Caco-2 (cell line): ENCODE measurements around the gene AOPEP. TPM values are rescaled to one million over a fixed set of nuclear protein-coding genes. Genes with fewer than 3 reads are reported as not detected.
A peak's percentile ranks its signal among the peaks of the same experiment; 100 is the strongest.

Experiments used
- BruUV-seq: library from RNA; stranded (reverse); fragments of 400-500 nt; replicated peaks from 2 replicates; lab custom pipeline; 2021; lab: Mats Ljungman, UMichigan
- CTCF ChIA-PET: fragments of 300-600 bp; sonication (Branson Sonifier 250); formaldehyde crosslinking; loops from one replicate; lab custom pipeline; 2022; ENCODE audit warnings: antibody characterized with exemption; lab: Charles Lee
- POLR2A ChIA-PET: fragments of 300-600 bp; sonication (Branson Sonifier 250); formaldehyde crosslinking; loops from one replicate; lab custom pipeline; 2022; ENCODE audit warnings: antibody characterized with exemption; lab: Charles Lee
- DNase-seq, 2 experiments: peaks; one replicate each; pipeline versions ENCODE4 v3.0.0 to v3.0.0-alpha.2; 2020 to 2022
- H3K27me3 ChIP-seq: replicated peaks from 2 replicates; pipeline ENCODE4 v1.6.0; 2011; ENCODE audit warnings: low read length; ENCODE audit not compliant: control insufficient read depth, insufficient read depth
- H3K36me3 ChIP-seq: 2 replicates; pipeline ENCODE4 v1.5.1; 2011; ENCODE audit warnings: low read length; ENCODE audit not compliant: control insufficient read depth, insufficient read depth
- H3K4me1 ChIP-seq: fragments of 250-450 bp; sonication (Bioruptor Pico); 2 replicates; pipeline ENCODE4 v1.5.1; 2020; ENCODE audit warnings: mild to moderate bottlenecking
- H3K4me3 ChIP-seq: 2 replicates; pipeline ENCODE4 v1.5.1; 2011; ENCODE audit warnings: low read depth, mild to moderate bottlenecking, control low read depth, low read length
- H3K9me3 ChIP-seq: fragments of 250-450 bp; sonication (Bioruptor Pico); 2 replicates; pipeline ENCODE4 v1.5.1; 2020; ENCODE audit warnings: mild to moderate bottlenecking, moderate library complexity
- H3K27ac Mint-ChIP-seq: one replicate; pipeline ENCODE4 v1.8.0; 2022; ENCODE audit warnings: mixed read lengths; ENCODE audit not compliant: unreplicated experiment
- H3K27me3 Mint-ChIP-seq: one replicate; pipeline ENCODE4 v1.8.0; 2022; ENCODE audit warnings: mixed read lengths; ENCODE audit not compliant: insufficient read depth, unreplicated experiment
- H3K36me3 Mint-ChIP-seq: one replicate; pipeline ENCODE4 v1.8.0; 2022; ENCODE audit warnings: mild to moderate bottlenecking, mixed read lengths; ENCODE audit not compliant: insufficient read depth, unreplicated experiment
- H3K4me1 Mint-ChIP-seq: one replicate; pipeline ENCODE4 v1.8.0; 2022; ENCODE audit warnings: low read depth, mixed read lengths; ENCODE audit not compliant: unreplicated experiment
- H3K4me3 Mint-ChIP-seq: one replicate; pipeline ENCODE4 v1.8.0; 2022; ENCODE audit warnings: mild to moderate bottlenecking, moderate library complexity, mixed read lengths; ENCODE audit not compliant: unreplicated experiment
- H3K9me3 Mint-ChIP-seq: one replicate; pipeline ENCODE4 v1.8.0; 2022; ENCODE audit warnings: mixed read lengths; ENCODE audit not compliant: unreplicated experiment
- CTCF ChIP-seq, 2 experiments: fragments of 200-600 bp in 1 of 2; IDR thresholded peaks; 1 replicate in 1 of 2; 2 replicates in 1 of 2; pipeline versions ENCODE4 v1.5.1 to v1.8.0; 2011 to 2022; ENCODE audit warnings: antibody characterized with exemption in 1 of 2, control low read depth in 1 of 2, inconsistent platforms in 1 of 2, low read depth in 1 of 2, low read length in 1 of 2, mild to moderate bottlenecking in 1 of 2, moderate library complexity in 1 of 2; ENCODE audit not compliant: insufficient read depth in 1 of 2, severe bottlenecking in 1 of 2, unreplicated experiment in 1 of 2
- intact Hi-C: fragments of 100-400 bp; cut with micrococcal nuclease; formaldehyde crosslinking; loops from one replicate; pipeline ENCODE4 v1.10.0; 2022; ENCODE audit not compliant: unreplicated experiment
- total RNA-seq: library from RNA; stranded (reverse); gene quantifications from 2 replicates; pipeline ENCODE4 v1.2.3, GENCODE V29; 2022

AOPEP gene
- total RNA-seq, 1 experiment from 2014 or later, result 63.3 TPM

GRCh38 chr9:94798201-94798600, 71.7 kb downstream of the AOPEP start:
- H3K9me3 ChIP-seq, result no peaks in the 10 kb centered on the region
- H3K27me3 Mint-ChIP-seq, result no peaks in the 10 kb centered on the region
- peaks cover 4% of the 10 kb centered on the region for H3K36me3 ChIP-seq
- no peak overlapping the region for H3K4me3 ChIP-seq
- intact Hi-C loops, result no loop called here
- H3K9me3 Mint-ChIP-seq, result no peaks in the 10 kb centered on the region
- peaks cover 15% of the 10 kb centered on the region; the same call in 1 of the 2 replicates for H3K4me1 ChIP-seq
- H3K27me3 ChIP-seq, result no peaks in the 10 kb centered on the region
- peaks cover 8% of the 10 kb centered on the region for H3K36me3 Mint-ChIP-seq
- no TSS peak for BruUV-seq
- DNase-seq, result no peak
- CTCF ChIA-PET, result interaction anchor here (0.6 kb wide), 1 partner anchor 10 kb away, joined by 3 read pairs; no protein-coding TSS in a partner anchor
- POLR2A ChIA-PET, result no interaction called here
- no peak for TF ChIP-seq CTCF (IDR thresholded peaks at IDR 0.05; ENCODE audit: insufficient read depth in 1 of 2, low read depth in 1 of 2, low read length in 1 of 2, severe bottlenecking in 1 of 2, unreplicated experiment in 1 of 2)
- no peak overlapping the region for H3K4me3 Mint-ChIP-seq
- H3K4me1 Mint-ChIP-seq, result peaks cover 10% of the 10 kb centered on the region
- no peak overlapping the region for H3K27ac Mint-ChIP-seq

- H3K27me3 ChIP-seq, result no peaks in the 10 kb centered on the region
- H3K9me3 ChIP-seq, result no peaks in the 10 kb centered on the region
- ChIA-PET CTCF (no interaction called here), POLR2A (no interaction called here)
- H3K4me1 ChIP-seq, result peaks cover 15% of the 10 kb centered on the region; the same call in 1 of the 2 replicates
- Mint-ChIP-seq H3K9me3 (no peaks in the 10 kb centered on the region), H3K4me3 (no peak overlapping the region), H3K4me1 (peaks cover 12% of the 10 kb centered on the region), H3K36me3 (peaks cover 3% of the 10 kb centered on the region), H3K27me3 (no peaks in the 10 kb centered on the region), H3K27ac (no peak overlapping the region)
- H3K36me3 ChIP-seq, result peaks cover 4% of the 10 kb centered on the region
- no peak for DNase-seq
- no peak for TF ChIP-seq CTCF (IDR thresholded peaks at IDR 0.05; ENCODE audit: insufficient read depth in 1 of 2, low read depth in 1 of 2, low read length in 1 of 2, severe bottlenecking in 1 of 2, unreplicated experiment in 1 of 2)
- no TSS peak for BruUV-seq
- no peak overlapping the region for H3K4me3 ChIP-seq
- intact Hi-C loops, result no loop called here
Measured at GRCh38 chr9:94798708-94799107, 72.2 kb downstream of the AOPEP start.

- H3K36me3 Mint-ChIP-seq, result no peaks in the 10 kb centered on the region
- POLR2A ChIA-PET, result no interaction called here
- no peaks in the 10 kb centered on the region for H3K27me3 Mint-ChIP-seq
- H3K4me3 Mint-ChIP-seq, result no peak overlapping the region
- intact Hi-C loops, result no loop called here
- no TSS peak for BruUV-seq
- no peak for DNase-seq
- TF ChIP-seq CTCF (IDR thresholded peaks at IDR 0.05; ENCODE audit: insufficient read depth in 1 of 2, low read depth in 1 of 2, low read length in 1 of 2, severe bottlenecking in 1 of 2, unreplicated experiment in 1 of 2), result no peak
- CTCF ChIA-PET, result no interaction called here
- Histone ChIP-seq H3K4me3 (no peak overlapping the region), H3K9me3 (no peaks in the 10 kb centered on the region), H3K4me1 (peaks cover 15% of the 10 kb centered on the region; the same call in 1 of the 2 replicates), H3K36me3 (peaks cover 4% of the 10 kb centered on the region), H3K27me3 (no peaks in the 10 kb centered on the region)
- H3K9me3 Mint-ChIP-seq, result no peaks in the 10 kb centered on the region
- H3K4me1 Mint-ChIP-seq, result peaks cover 21% of the 10 kb centered on the region
- H3K27ac Mint-ChIP-seq, result peak overlapping the region; percentile 55
Measured at GRCh38 chr9:94799578-94800264, 73.2 kb downstream of the AOPEP start.
